Hypothalamus (tissue), 51 donors: Measurements from ENCODE around the gene EXOC1.
"Not testable (repeated sequence)": the region's sequence is repeated elsewhere in the genome, so short reads cannot be mapped to it uniquely, and the experiment has no call there.

Experiments
- DNase-seq, 51 donors: peaks; one replicate each; lab custom pipeline; 2025; lab: John Stamatoyannopoulos, UW

The EXOC1 gene, protein sequence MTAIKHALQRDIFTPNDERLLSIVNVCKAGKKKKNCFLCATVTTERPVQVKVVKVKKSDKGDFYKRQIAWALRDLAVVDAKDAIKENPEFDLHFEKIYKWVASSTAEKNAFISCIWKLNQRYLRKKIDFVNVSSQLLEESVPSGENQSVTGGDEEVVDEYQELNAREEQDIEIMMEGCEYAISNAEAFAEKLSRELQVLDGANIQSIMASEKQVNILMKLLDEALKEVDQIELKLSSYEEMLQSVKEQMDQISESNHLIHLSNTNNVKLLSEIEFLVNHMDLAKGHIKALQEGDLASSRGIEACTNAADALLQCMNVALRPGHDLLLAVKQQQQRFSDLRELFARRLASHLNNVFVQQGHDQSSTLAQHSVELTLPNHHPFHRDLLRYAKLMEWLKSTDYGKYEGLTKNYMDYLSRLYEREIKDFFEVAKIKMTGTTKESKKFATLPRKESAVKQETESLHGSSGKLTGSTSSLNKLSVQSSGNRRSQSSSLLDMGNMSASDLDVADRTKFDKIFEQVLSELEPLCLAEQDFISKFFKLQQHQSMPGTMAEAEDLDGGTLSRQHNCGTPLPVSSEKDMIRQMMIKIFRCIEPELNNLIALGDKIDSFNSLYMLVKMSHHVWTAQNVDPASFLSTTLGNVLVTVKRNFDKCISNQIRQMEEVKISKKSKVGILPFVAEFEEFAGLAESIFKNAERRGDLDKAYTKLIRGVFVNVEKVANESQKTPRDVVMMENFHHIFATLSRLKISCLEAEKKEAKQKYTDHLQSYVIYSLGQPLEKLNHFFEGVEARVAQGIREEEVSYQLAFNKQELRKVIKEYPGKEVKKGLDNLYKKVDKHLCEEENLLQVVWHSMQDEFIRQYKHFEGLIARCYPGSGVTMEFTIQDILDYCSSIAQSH

DNA sequence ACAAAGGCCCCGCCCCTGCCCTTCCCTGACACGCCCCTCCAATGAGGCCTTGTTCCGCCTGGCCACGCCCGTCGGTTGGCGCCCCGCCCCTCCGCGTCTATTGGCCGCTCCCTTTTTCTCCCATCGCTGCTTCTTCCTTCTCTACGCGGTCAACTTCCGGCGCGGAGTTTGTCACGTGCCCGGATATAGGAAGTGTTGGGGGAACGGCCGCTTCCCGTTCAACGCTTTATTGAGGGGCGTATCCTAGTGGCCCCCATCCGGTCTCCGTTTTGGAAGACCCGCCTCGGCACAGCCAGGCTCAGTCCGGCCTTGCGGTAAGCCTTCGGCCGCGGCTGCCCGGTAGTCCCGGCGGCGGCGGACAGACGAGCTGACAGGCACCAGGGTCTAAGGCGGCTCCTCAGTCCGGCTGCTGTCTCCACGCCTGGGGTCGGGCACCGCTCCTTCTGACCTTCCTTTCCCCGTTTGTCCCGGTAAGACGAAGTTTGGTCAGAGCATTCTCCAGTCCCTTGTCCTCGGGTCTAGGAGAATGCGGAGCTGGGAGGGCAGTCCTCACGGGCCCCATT lies at the start of gene EXOC1:
TSS of gene EXOC1 (plus strand) at position 165 of the 563 bp plus-strand sequence. CDS start 4,676 bp downstream, outside the sequence.
- peak; percentile 52 to 99 (median 94) for DNase-seq

DNA sequence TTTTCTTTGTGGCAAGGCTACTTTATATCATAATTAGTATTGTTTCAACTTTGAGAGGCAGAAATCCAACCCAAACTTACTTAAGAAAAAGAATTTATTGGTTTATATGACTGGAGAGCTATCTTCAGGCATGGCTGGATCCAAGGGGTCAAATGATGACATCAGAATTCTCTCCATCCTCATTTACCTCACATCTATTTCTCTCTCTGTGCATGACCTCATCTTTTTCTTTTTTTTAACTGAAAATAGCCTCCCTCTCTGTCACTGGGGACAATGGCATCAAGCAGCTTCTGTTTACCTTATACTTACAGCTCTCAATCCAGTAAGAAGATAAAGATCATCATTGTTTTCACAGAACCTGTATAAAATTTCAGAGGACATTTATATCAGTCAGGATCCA lies 45.9 kb upstream of the EXOC1 start:
- DNase-seq, result no peak

DNA sequence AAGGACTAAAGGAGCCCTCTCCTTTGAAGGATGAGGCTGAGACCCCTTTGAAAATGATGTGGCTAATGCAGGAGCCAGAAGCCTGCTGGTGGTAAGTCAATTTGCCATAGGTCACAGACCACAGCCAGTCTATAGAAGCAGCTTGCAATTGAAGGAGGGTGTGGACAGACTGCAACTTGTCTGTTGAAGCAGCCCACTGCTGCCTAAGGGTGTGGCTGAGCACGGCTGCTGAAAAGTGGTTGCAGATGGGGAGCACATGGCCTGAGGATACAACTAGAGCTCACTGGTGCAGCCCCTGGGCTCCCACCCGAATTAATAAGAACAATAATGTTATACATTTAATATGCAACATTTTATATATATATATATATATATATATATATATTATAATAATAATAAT lies 45.3 kb upstream of the EXOC1 start:
- DNase-seq, result no peak

DNA sequence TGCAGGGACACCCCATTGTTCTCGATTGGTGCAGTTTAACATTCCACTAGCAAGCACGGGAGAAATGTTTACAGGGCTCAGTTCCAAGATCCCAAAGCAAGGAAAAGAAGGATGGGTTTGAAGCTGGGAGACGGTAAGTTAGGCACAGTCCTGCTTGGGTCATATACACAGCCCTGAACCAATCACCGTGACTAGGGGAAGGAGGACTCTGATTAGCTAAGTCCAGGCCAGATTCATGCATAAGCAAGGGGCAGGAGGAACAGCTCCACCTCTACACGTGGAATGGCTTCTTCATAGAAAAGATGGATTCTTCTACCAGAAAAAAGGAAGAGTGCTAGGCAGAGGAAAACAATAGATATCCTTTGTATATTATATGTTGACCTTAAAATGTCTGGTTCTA lies 44.8 kb upstream of the EXOC1 start:
- no peak for DNase-seq

DNA sequence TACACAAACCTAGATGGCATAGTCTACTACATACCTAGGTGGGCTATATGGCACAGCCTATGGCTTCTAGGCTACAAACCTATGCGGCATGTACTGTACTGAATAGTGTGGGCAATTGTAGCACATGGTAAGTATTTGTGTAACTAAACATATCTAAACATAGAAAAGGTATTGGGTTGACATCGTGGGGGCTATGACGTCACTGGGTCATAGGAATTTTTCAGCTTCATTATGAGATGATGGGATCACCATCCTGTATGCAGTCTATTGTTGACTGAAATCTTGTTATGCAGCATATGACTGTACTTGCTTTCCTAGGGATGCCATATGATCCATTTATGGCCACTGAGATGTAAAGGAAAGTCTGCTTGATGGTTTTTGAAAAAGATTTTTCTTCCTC lies 35.8 kb upstream of the EXOC1 start:
- no peak for DNase-seq

DNA sequence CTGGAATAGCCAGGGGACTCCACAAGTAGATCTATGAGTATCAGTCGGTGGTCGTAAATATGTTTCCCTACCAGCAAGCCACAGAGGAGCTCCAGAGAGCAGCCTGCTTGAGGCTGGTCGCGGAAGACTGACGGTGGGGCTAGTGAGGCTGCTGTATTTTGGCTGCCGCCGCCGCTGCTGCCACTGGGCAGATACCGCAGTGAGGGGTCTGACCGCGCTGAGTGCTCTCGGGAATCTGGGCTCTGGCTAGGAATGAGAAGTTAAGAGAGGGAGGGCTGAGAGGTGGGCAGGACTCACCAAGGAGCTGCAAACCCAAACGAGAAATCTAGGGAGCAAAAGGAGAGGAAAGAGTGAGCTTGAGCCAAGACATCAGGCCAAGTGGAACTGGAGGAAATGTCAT lies 33.8 kb upstream of the EXOC1 start, which contains the start of gene EXOC1L:
TSS of gene EXOC1L (plus strand) at position 157 of the 400 bp plus-strand sequence. CDS start at position 394, 237 bp downstream.
- DNase-seq, result peak in 17 of 51 donors; percentile 0 to 18 (median 4)

DNA sequence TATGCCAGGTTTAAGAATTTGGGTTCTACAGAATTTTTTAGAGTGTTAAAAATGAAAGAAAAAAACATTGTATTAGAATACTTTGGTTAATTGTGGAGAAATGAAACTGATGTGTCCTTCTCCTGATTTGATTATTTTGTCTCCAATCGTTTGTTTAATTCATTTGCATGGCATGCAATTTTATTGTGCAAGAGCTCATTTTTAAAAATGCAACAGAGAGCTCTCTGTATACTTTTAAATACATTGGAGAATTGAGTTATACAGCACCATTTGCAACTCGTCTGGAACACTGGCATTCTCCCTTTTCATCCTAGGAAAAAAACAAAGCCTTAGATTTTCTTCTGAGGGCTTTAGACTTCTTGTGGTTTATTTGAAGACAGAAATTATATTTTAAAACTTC lies 33.2 kb upstream of the EXOC1 start:
- DNase-seq, result no peak

DNA sequence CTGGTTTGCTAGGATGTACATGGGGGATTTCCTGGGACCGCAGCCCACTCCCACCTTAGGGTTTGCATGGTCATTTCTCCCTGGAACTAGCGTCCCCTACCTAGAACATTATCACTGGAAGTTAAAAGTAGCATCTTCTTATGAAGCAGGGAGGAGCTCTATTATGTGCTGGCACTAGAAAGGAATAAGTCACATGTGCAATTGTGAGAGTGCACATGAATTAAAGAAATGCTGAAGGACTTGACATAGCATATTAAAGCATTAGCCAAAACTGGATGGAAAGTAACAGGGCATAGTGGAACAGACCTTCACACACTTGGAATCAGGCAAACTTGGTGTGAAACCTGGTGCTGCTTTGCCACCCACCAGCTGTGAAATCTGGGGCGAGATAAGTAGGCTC lies 31.1 kb upstream of the EXOC1 start:
- no peak for DNase-seq

DNA sequence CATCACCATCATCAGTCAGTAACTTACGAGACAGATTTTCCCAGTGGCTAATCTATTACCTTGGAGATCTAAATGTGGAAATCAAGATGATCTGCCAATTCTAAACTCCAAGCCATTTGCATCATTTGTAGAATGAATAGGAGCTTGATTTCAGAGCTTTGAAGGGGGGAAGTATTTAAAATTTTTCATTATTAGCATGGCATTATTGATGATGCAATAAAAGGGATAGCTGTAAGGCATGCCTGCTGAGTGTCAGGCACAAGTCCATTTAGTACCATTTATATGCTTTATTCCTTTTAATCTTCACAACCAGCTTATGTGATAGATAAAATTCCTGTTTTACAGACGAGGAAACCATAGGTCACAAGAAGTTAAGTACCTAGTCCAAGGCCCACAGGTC lies 28.6 kb upstream of the EXOC1 start:
- DNase-seq, result no peak

DNA sequence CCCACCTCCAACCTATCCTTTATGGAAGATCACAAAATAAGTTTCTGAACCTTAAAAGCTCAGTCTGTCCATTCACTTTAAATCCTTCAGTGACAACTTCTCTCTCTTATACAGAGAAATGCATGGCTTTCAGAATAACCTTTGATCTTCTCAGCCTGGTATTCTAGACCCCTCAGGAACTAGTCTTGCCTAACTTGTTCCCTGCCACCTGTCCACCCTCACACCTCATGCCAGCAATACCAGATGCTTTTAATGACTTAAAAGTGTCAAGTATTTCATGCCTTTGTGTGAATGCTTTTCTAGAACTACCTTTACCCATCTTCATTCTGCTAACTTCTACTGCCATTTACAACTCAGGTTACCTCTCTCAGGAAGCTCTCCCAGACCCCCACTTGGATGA lies 26.5 kb upstream of the EXOC1 start:
- no peak for DNase-seq

DNA sequence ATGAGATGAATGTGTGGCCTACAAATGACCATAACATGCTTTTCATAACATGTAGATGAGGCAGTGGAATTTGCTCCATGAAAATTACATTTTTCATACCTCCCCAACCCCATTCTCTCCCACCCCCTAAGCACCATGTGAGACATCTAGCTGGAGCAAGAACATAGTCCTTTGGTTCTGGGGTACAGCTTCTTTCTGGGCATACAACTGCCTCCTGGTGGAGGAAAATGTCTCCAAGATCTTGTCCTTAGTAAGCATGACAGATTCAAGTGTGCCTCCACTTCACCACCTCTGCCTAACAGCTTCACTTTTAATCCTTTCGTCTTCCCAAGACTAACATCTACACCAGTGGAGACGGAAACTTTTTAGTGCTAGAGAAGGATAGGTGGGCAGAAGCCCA lies 25.9 kb upstream of the EXOC1 start:
- no peak for DNase-seq

DNA sequence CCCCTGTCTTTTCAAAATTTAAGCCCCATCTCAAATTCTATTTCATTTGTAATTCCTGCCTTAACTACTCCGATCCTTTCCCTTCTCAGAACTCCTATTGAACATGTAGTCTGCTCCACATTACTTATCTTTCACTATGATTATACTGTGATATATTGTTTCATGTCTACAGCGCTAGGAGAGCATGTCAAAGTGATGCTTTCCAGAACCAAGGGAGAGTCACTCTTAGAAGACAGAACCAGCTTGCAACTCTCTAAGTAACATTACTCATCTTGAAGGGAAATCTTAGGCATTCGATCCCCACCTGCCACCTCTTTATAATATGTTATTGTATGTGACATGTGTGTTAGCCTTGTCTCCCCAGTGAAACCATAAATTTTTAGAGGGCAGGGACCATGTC lies 23.4 kb upstream of the EXOC1 start:
- no peak for DNase-seq

DNA sequence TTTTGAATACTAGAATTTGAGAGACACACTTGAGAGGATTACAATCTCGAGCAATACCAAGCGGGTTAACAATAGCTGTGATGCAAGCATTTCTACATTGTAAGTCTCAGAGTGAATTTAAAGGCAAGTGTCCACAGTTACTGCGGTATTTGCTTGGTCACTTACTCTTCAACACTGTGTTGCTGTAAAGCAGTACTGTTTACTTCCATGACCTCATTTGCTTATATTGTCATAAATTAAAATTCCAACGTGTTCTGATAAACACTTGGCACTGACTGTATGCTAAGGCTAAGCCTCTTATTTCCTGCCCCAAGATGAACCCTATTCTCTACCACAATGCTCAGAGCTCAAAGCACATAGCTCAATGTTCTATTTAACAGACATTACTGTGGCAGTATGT lies 22.7 kb upstream of the EXOC1 start:
- DNase-seq, result no peak

DNA sequence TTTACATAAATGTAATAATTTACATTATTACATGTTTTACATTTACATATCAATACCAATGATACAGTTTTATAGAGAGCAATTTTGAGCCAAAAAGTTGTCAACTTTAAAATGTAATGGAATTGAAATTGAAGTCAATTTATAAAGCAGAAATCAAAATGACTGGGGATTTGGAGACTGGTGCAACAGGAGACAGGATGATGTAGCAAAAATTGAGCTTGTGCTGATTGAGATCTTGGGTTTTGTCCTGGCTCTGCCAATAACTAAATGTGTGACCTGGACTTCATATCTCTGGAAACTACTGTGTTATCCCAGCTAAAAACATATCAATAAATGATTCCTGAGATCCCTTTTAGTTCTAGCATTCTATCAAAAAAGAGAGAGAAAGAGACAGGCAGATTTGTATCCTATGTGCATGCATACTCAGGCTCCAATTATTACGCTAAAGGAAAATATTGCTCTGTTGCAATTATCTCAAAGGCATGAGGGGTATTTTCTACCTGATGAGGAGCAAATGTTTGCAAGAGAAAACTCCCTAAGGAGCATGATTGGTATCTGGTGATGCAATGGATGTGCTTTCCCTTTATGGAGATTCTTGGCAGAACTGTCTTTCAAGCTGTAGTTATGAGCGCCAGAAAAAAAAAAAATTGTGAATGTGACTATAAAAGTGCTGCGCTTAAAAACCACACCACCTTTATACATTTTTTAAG lies 19.2 kb upstream of the EXOC1 start:
- no peak for DNase-seq

DNA sequence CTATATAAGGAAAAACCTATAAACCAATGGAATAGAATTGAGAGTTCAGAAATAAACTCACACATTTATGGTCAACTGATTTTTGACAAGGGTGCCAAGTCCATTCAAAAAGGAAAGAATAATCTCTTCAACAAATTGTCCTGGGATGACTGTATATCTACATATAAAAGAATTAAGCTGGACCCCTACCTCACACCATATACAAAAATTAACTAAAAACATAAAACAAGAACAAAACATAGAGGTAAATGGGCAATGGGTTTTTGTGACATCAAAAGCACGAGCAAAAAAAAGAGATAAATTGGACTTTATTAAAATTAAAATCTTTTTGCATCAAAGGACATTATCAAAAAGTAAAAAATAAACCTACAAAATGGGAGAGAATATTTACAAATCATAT lies 15.5 kb upstream of the EXOC1 start:
- no peak for DNase-seq

DNA sequence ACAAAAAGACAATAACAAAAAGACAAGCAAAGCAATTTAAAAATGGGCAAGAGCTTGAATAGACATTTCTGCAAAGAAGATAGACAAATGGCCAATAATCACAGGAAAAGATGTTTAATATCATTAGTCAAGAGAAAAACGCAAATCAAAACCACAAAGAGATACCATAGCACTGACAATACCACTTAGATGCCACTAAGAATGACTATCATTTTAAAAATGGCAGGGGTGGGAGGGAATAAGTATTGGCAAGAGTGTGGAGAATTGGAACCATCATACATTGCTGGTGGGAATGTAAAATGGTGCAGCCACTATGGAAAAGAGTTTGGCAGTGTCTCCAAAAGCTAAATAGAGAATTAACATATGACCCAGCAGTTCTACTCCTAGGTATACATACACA lies 15.1 kb upstream of the EXOC1 start:
- DNase-seq, result no peak

DNA sequence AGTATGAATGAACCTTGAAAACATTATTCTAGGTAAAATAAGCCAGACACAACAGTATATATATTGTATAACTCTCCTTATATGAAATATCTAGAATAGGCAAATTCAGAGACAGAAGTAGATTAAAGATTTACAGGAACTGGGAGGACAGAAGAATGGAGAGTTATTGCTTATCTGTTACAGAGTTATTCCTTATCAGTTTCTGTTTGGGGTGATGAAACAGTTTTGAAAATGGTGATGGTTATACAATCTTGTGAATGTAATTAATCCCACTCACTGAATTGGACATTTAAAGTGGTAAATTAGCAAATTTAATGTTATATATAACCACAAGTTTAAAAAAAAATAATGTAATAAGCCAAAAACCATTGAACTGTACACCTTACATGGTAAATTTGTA lies 14.5 kb upstream of the EXOC1 start:
- DNase-seq, result no peak

DNA sequence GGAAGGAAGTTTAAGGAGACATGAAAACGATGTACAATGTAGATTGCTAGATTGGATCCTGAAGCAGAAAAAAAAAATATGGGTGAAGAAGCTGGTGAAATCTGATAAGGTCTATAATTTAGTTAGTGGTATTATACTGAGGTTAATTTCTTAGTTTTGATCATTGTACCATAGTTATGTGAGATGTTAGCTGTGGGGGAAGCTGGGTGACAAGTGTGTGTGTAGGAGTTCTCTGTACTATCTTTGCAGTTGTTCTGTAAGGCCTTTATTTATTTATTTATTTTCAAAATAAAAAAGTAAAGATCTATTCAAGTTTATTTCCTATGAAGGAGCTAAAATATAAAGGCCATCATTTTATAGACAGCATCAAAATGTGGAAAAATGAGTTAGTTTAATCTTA lies 12.5 kb upstream of the EXOC1 start:
- DNase-seq, result no peak

DNA sequence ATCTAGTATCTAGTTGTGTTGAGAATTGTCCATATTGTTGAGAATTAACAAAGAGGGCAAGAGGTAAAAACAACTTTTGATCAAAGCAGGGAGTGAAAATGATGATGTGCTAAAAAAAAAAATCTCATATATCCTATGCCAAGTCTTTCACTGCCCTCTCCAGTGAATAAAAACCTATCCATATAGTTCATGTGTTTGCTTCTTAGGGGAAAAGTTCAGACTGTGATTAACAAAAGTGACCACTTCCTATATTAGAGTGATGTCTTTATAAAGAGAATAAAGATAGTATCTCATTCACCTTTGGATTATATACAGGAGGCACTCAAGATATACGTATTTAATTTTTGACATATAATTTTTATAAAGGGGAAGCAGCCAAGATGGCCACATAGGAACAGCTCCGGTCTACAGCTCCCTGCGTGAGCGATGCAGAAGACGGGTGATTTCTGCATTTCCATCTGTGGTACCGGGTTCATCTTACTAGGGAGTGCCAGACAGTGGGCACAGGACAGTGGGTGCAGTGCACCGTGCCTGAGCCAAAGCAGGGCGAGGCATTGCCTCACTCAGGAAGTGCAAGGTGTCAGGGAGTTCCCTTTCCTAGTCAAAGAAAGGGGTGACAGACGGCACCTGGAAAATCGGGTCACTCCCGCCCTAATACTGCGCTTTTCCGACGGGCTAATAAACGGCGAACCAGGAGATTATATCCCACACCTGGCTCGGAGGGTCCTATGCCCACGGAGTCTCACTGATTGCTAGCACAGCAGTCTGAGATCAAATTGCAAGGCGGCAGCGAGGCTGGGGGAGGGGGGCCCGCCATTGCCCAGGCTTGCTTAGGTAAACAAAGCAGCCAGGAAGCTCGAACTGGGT lies 11.8 kb upstream of the EXOC1 start:
- not testable (repeated sequence) for DNase-seq

DNA sequence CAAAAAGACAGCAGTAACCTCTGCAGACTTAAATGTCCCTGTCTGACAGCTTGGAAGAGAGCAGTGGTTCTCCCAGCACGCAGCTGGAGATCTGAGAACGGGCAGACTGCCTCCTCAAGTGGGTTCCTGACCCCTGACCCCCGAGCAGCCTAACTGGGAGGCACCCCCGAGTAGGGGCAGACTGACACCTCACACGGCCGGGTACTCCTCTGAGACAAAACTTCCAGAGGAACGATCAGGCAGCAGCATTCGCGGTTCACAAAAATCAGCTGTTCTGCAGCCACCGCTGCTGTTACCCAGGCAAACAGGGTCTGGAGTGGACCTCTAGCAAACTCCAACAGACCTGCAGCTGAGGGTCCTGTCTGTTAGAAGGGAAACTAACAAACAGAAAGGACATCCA lies 11.1 kb upstream of the EXOC1 start:
- not testable (repeated sequence) for DNase-seq
